K562 (cell line): ENCODE results near the gene HPCA. TPM values are rescaled to one million over a fixed set of nuclear protein-coding genes. Genes with fewer than 3 reads are reported as not detected.

Experiments
- BACH1 ChIP-seq: fragments of 200-800 bp; sonication (Bioruptor generic); IDR thresholded peaks from 2 replicates; pipeline ENCODE4 v1.6.1; 2016; ENCODE audit warnings: missing genetic modification characterization, missing compliant biosample characterization
- CCNT2 ChIP-seq: IDR thresholded peaks from 2 replicates; pipeline ENCODE4 v1.6.1; 2011; ENCODE audit warnings: borderline replicate concordance, low read depth, mild to moderate bottlenecking, moderate library complexity, mixed read lengths, low read length; ENCODE audit not compliant: insufficient read length; ENCODE audit errors: extremely low read depth
- CHCHD3 ChIP-seq: fragments of 250-450 bp; sonication (Bioruptor Pico); IDR thresholded peaks from 2 replicates; pipeline ENCODE4 v2.1.2; 2022; ENCODE audit warnings: mild to moderate bottlenecking
- CXXC5 ChIP-seq: fragments of 250-450 bp; sonication (Bioruptor Pico); IDR thresholded peaks from 2 replicates; pipeline ENCODE4 v1.8.0; 2022; ENCODE audit warnings: inconsistent platforms, mild to moderate bottlenecking, moderate library complexity
- FOSL1 ChIP-seq: fragments of 200-800 bp; sonication (Bioruptor generic); conservative IDR thresholded peaks from 2 replicates; pipeline ENCODE4 v1.6.1; 2016; ENCODE audit warnings: missing genetic modification characterization, missing compliant biosample characterization
- FOXP1 ChIP-seq: sonication (generic); formaldehyde crosslinking; IDR thresholded peaks from 2 replicates; pipeline ENCODE4 v1.8.0; 2022; ENCODE audit warnings: mild to moderate bottlenecking, missing genetic modification reagents
- FUS ChIP-seq: fragments of 200-400 bp; formaldehyde crosslinking; optimal IDR thresholded peaks from 2 replicates; pipeline ENCODE3; 2017; ENCODE audit warnings: low read depth, low read length
- GTF2A2 ChIP-seq: IDR thresholded peaks from 2 replicates; pipeline ENCODE4 v1.6.1; 2016; ENCODE audit warnings: mild to moderate bottlenecking, missing genetic modification characterization, missing compliant biosample characterization
- HMG20B ChIP-seq: fragments of 250-450 bp; sonication (Bioruptor Pico); IDR thresholded peaks from 2 replicates; pipeline ENCODE4 v1.5.0; 2021; ENCODE audit warnings: mild to moderate bottlenecking
- IRF1 ChIP-seq: sonication (generic); formaldehyde crosslinking; IDR thresholded peaks from 2 replicates; pipeline ENCODE4 v1.8.0; 2022; ENCODE audit warnings: missing genetic modification reagents, mild to moderate bottlenecking, borderline replicate concordance
- KDM5B ChIP-seq: fragments of 200-600 bp; sonication (generic); IDR thresholded peaks from 2 replicates; pipeline ENCODE4 v1.6.1; 2012; ENCODE audit warnings: low read depth, mild to moderate bottlenecking, moderate library complexity, low read length, control low read depth, inconsistent platforms; ENCODE audit not compliant: insufficient replicate concordance
- PHF8 ChIP-seq: fragments of 200-600 bp; sonication (generic); IDR thresholded peaks from 2 replicates; pipeline ENCODE4 v1.6.1; 2012; ENCODE audit warnings: mixed run types, mild to moderate bottlenecking, inconsistent platforms, low read length, moderate library complexity, borderline replicate concordance
- PURB ChIP-seq: sonication (generic); formaldehyde crosslinking; IDR thresholded peaks from 2 replicates; pipeline ENCODE4 v1.9.0; 2021; ENCODE audit warnings: low read depth, mild to moderate bottlenecking, missing genetic modification reagents
- RB1 ChIP-seq: fragments of 450-650 bp; IDR thresholded peaks from 2 replicates; pipeline ENCODE4 v1.6.1; 2017; ENCODE audit warnings: low read depth, mild to moderate bottlenecking
- RBM17 ChIP-seq: fragments of 200-400 bp; formaldehyde crosslinking; IDR thresholded peaks from 2 replicates; pipeline ENCODE4 v1.6.1; 2017; ENCODE audit warnings: low read depth, mild to moderate bottlenecking, low read length, borderline replicate concordance
- SAP30 ChIP-seq: fragments of 200-600 bp; sonication (generic); IDR thresholded peaks from 2 replicates; pipeline ENCODE4 v1.6.1; 2012; ENCODE audit warnings: borderline replicate concordance, low read depth, mild to moderate bottlenecking, moderate library complexity, low read length, control low read depth, inconsistent platforms; ENCODE audit not compliant: insufficient read depth, poor library complexity, severe bottlenecking
- SMC3 ChIP-seq: conservative IDR thresholded peaks from 2 replicates; pipeline ENCODE4 v1.6.1; 2011; ENCODE audit warnings: low read depth, low read length, improper control_type of control experiment; ENCODE audit not compliant: insufficient read depth
- TBP ChIP-seq: optimal IDR thresholded peaks from 2 replicates; pipeline ENCODE3; 2011; ENCODE audit warnings: low read depth, low read length, improper control_type of control experiment
- WHSC1 ChIP-seq: IDR thresholded peaks from one replicate; pipeline ENCODE4 v1.6.1; 2012; ENCODE audit warnings: low read length, control low read depth, inconsistent platforms
- ZEB2 ChIP-seq: fragments of 450-650 bp; IDR thresholded peaks from 2 replicates; pipeline ENCODE4 v1.6.1; 2016
- ZNF24 ChIP-seq: fragments of 450-650 bp; IDR thresholded peaks from 2 replicates; pipeline ENCODE4 v1.6.1; 2016
- ZNF395 ChIP-seq: fragments of 200-800 bp; sonication (Bioruptor generic); IDR thresholded peaks from 2 replicates; pipeline ENCODE4 v1.6.1; 2017; ENCODE audit warnings: missing genetic modification characterization, missing compliant biosample characterization
- ZNF75A ChIP-seq: fragments of 450-650 bp; formaldehyde crosslinking; IDR thresholded peaks from 2 replicates; pipeline ENCODE4 v1.4.0; 2020; ENCODE audit warnings: mild to moderate bottlenecking
- polyA plus RNA-seq, 8 experiments: library from polyadenylated mRNA; depleted of rRNA in 4 of 8; stranded (reverse) in 5 of 8; unstranded in 3 of 8; fragments of >200 nt; fragmentation: Nextera tagmentation in 2 of 8; fragmentation: Illumina TruSeq in 1 of 8; extraction: Ambion mirVana in 2 of 8; extraction: Trizol in 1 of 8; gene quantifications; 2 replicates each; pipeline versions ENCODE4 v1.2.1 to v1.2.3, GENCODE V29; 2011 to 2014; ENCODE audit warnings: inconsistent platforms in 1 of 8, missing spikeins in 1 of 8
- total RNA-seq, 7 experiments: library from RNA; depleted of rRNA in 6 of 7; stranded (reverse); fragments of >200 nt in 6 of 7; fragmentation: Illumina TruSeq in 2 of 7; extraction: Trizol in 2 of 7; gene quantifications; 2 replicates each; pipeline versions ENCODE4 v1.2.1 to v1.2.3, GENCODE V29; 2011 to 2021; ENCODE audit warnings: low replicate concordance in 1 of 7
- TF ChIP-seq, protein P1 (sequence below): fragments of 450-650 bp; IDR thresholded peaks from 2 replicates; pipeline ENCODE4 v1.6.1; 2017; ENCODE audit warnings: mild to moderate bottlenecking, moderate library complexity
- TF ChIP-seq, protein P2 (sequence below): fragments of 200-800 bp; sonication (Bioruptor generic); IDR thresholded peaks from 2 replicates; pipeline ENCODE4 v1.6.1; 2017; ENCODE audit warnings: missing genetic modification characterization, missing compliant biosample characterization

Gene HPCA
- total and polyA plus RNA-seq, 9 of the 15 experiments (the other 6 are each of a cell fraction or from before 2014, with no cell fraction given) = not detected

GRCh38 chr1:32870615-32871363 lies 15.5 kb upstream of the HPCA start, which contains the start of gene FNDC5 (continued):
- no peak for TF ChIP-seq BACH1
- TF ChIP-seq FOSL1 (tag) = no peak
- no peak for TF ChIP-seq TBP
- TF ChIP-seq HMG20B (CRISPR knock-in tag) = no peak
- TF ChIP-seq IRF1 (CRISPR knock-in tag) = no peak
- TF ChIP-seq RBM17 = no peak
- TF ChIP-seq CXXC5 (CRISPR knock-in tag) = peak; percentile 56
- TF ChIP-seq, protein P1, sequence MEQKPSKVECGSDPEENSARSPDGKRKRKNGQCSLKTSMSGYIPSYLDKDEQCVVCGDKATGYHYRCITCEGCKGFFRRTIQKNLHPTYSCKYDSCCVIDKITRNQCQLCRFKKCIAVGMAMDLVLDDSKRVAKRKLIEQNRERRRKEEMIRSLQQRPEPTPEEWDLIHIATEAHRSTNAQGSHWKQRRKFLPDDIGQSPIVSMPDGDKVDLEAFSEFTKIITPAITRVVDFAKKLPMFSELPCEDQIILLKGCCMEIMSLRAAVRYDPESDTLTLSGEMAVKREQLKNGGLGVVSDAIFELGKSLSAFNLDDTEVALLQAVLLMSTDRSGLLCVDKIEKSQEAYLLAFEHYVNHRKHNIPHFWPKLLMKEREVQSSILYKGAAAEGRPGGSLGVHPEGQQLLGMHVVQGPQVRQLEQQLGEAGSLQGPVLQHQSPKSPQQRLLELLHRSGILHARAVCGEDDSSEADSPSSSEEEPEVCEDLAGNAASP = no peak
- no peak for TF ChIP-seq ZNF24
- TF ChIP-seq GTF2A2 (tag) = no peak
- no peak for TF ChIP-seq FOXP1 (CRISPR knock-in tag)
- no peak for TF ChIP-seq SAP30
- TF ChIP-seq, protein P2, sequence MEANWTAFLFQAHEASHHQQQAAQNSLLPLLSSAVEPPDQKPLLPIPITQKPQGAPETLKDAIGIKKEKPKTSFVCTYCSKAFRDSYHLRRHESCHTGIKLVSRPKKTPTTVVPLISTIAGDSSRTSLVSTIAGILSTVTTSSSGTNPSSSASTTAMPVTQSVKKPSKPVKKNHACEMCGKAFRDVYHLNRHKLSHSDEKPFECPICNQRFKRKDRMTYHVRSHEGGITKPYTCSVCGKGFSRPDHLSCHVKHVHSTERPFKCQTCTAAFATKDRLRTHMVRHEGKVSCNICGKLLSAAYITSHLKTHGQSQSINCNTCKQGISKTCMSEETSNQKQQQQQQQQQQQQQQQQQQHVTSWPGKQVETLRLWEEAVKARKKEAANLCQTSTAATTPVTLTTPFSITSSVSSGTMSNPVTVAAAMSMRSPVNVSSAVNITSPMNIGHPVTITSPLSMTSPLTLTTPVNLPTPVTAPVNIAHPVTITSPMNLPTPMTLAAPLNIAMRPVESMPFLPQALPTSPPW (CRISPR knock-in tag) = peak; percentile 78
- TF ChIP-seq ZNF395 (CRISPR knock-in tag) = no peak
- peak; percentile 43; the same call in 1 of the 2 replicates for TF ChIP-seq RB1
- TF ChIP-seq SMC3 = no peak
- no peak for TF ChIP-seq CCNT2
- TF ChIP-seq ZEB2 = no peak
- TF ChIP-seq FUS = no peak
- TF ChIP-seq CHCHD3 (CRISPR knock-in tag) = no peak
- TF ChIP-seq KDM5B = no peak
- no peak for TF ChIP-seq PURB
- no peak for TF ChIP-seq ZNF75A (CRISPR knock-in tag)
- no peak for TF ChIP-seq WHSC1
- TF ChIP-seq PHF8 = peak; percentile 17; the same call in 1 of the 2 replicates
